LNCaP clone FGC (cell line): Measurements from ENCODE around the gene MMD.
"Not testable (repeated sequence)": the region's sequence is repeated elsewhere in the genome, so short reads cannot be mapped to it uniquely, and the experiment has no call there.

Source experiments
- DNase-seq: peaks from one replicate; pipeline ENCODE4 v3.0.0-alpha.2; 2011; ENCODE audit warnings: low read depth
- H3K4me3 ChIP-seq: 2 replicates; pipeline ENCODE4 v1.5.1; 2011; ENCODE audit warnings: mild to moderate bottlenecking, low read depth, low read length, control low read depth
- CTCF ChIP-seq: IDR thresholded peaks from 2 replicates; pipeline ENCODE4 v1.5.1; 2012; ENCODE audit warnings: mild to moderate bottlenecking; ENCODE audit not compliant: control insufficient read depth, insufficient read depth; ENCODE audit errors: extremely low read depth

The MMD gene

GRCh38 chr17:55411463-55411855, 10.2 kb downstream of the MMD start:
- no peak overlapping the region for H3K4me3 ChIP-seq
- no peak for DNase-seq
- TF ChIP-seq CTCF, result no peak

DNA sequence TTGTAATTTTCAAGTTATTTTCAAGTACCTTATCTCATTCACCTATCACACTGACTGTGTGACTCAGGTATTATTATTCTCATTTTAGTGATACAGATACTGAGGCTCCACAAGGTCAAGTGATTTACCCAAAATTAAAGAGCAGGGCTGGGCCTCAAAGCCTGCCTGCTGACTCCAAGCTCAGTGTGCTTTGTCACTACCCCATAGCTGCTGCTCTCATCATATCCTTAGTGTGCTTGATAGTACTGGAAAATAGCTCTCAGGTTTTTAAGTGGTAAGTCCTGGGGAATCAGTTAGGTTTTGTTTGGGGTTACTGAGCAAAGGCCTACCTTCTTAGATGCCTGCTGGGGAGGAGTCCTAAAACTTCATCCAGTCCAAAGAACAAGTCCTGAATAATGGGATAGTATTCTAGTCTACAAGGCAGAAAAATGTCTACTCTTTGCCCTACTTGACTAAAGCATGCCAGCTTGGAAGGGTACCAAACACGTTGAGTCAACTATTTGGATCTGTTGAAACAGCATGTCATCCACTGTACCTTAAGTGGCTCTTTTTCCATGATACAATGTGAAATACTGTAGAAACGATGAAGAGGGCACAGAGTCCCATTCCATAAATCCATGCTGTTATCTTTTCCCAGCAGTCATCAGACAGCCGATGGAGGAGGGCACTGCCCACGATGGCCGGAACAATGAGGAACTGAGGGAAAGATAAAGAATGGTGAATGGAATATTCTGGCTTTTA, 10.7 kb downstream of the MMD start:
- no peak for DNase-seq
- no peak overlapping the region for H3K4me3 ChIP-seq
- no peak for TF ChIP-seq CTCF

DNA sequence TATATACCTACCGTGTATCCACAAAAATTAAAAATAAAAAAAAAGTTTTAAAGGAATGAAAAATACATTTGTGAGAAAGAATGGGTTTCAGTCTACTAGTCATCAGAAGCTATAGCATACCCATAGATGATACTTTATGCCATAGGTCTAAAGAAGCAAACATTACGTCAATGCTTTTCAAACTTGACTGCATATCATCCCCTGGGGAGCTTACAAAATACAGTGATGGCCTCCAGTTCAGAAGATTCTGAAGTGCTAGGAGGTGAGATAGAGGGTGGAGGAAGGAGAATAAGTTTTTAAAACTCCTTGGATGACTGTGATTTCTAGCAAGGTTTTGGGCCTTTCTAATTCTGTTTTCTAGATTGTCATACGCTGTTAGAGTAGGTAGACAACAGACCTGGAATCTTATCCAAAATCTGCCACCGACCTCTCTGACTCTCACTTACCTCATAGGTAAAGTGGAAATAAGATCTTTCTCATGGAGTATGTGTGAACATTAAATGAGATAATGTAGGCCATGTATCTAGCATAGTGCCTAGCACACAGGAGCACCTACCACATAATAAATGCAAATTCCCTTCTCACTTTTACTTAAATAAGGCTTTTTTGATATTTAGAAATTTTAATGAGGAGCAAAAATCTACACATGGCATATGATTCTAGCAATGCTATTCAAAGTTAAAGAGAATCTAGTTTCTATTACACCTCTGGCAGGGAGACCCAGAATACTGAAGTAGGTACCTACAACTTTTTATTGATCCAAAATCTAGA, 12.4 kb downstream of the MMD start:
- no peak for DNase-seq
- no peak overlapping the region for H3K4me3 ChIP-seq
- TF ChIP-seq CTCF, result no peak

DNA sequence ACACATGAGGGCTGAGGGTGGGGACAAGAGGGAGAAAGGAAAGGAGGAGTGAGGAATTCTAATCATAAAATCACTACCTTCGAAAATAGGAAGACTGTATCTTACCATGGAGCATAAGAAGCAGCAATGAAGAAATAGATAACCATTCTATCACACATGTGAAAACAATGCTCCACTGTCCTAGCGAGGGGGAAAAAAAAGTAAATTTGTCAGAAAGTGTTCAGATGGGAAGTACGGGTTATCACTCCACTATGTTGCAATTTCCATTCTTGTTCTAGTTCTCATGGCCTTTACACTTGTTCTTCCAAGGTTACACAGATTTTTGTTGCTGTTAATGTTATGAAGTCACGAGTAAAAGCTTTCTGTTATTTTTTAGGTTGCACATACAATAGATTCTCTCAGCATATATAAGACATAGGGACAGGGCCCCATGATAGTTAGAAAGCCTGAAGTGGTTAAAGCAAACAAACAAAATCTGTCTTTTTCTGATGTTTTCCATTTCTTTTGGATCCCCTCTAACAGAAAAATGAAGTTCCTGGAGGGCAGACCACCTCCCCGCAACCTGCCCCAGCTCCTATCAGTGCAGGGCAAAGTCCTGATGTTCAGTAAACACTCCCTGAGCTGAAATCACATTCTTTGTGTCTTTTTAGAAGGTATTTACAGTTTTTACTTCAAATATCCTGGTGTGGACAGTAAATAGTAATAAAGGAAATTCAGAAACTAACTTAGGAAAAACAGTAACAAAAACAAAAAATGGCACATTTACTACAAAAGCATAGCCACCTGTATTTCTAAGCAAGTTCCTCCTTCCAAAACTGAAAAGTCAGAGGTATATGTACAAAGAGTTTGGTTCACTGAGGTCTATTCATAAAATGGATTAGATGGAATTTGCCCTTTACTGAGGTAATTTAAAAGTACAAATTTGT, 13.7 kb downstream of the MMD start:
- no peak for DNase-seq
- H3K4me3 ChIP-seq, result no peak overlapping the region
- no peak for TF ChIP-seq CTCF

DNA sequence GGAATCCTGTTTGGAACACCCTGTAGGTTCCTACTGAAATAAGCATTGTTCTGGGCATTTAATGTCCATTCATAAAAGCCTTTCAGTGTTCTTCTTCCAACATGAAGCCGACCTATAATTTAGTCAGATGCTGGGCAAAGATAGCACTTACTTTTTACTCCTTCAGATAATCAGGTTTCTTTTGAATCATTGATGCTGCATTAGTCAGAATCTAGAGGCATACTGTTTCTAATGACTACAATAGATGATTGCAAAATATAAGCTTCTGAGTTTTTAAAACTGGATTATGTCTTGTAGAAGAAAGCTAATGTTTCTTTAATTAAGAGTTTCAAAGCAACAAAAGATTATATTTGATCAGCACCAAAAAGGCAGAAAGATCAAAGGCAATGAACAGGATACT, 16.0 kb downstream of the MMD start:
- no peak overlapping the region for H3K4me3 ChIP-seq
- no peak for DNase-seq
- TF ChIP-seq CTCF, result no peak

- H3K4me3 ChIP-seq, DNase-seq: not testable (repeated sequence)
These were observed 17.4 kb downstream of the MMD start for GRCh38 chr17:55404197-55404596.

- DNase-seq, result no peak
- no peak overlapping the region for H3K4me3 ChIP-seq
- TF ChIP-seq CTCF, result no peak
These were observed 19.3 kb downstream of the MMD start for GRCh38 chr17:55402374-55402773.
